ENCODE results near the gene ZBTB9. TPM values are rescaled to one million over a fixed set of nuclear protein-coding genes. Genes with fewer than 3 reads are reported as not detected.

Gene ZBTB9
- total RNA-seq, 4 donors from 2014 or later, result under 0.01 to 12.0 (median 4.7) TPM

DNA sequence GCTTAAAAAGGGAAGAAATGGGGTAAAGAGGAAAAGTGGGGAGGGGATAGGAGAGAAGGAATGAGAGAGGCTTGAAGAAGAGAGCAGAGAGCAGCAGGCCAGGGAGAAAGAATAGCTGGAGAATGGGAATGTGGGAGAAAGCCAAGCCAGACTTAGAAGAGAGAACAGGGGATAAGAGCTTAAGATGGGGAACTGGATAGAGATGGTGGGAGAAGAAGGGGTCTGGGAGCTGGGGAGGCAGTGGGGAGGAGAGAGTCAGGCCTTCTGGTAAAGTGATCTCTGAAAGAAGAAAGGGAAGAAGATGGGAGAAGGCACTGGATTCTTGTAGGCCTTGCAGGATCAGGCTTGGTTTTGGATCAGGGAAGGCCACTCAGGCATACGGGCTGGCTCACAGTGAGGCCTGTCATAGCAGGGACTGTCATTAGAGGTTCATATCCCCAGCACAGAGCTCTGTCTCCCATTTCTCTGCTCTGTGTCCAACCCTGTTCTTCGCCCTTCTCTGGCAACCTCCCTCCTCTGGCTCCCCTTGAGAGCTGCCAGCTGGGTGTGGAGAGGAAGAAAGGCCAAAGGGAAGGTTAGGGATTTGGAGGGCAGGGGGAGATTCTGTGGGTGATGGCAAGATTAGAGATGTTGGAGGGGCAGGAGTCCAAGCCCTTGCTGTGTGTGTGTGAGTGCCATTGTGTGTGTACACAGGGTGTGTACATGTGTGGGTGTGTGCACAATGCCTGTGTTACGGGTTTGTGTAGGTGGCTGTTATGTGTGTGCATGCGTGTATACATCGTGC lies 25.2 kb upstream of the ZBTB9 start:
- Histone ChIP-seq H3K27me3 (no peaks in the 10 kb centered on the region), H3K9me3 (no peaks in the 10 kb centered on the region), H3K4me3 (no peak overlapping the region), H3K36me3 (no peaks in the 10 kb centered on the region), H3K27ac (peak overlapping the region; percentile 95 to 99), H3K4me1 (peaks cover 11 to 32% of the 10 kb centered on the region in 2 donors)
- TF ChIP-seq POLR2A (IDR thresholded peaks at IDR 0.05), result no peak
- TF ChIP-seq, protein P1, sequence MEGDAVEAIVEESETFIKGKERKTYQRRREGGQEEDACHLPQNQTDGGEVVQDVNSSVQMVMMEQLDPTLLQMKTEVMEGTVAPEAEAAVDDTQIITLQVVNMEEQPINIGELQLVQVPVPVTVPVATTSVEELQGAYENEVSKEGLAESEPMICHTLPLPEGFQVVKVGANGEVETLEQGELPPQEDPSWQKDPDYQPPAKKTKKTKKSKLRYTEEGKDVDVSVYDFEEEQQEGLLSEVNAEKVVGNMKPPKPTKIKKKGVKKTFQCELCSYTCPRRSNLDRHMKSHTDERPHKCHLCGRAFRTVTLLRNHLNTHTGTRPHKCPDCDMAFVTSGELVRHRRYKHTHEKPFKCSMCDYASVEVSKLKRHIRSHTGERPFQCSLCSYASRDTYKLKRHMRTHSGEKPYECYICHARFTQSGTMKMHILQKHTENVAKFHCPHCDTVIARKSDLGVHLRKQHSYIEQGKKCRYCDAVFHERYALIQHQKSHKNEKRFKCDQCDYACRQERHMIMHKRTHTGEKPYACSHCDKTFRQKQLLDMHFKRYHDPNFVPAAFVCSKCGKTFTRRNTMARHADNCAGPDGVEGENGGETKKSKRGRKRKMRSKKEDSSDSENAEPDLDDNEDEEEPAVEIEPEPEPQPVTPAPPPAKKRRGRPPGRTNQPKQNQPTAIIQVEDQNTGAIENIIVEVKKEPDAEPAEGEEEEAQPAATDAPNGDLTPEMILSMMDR (IDR thresholded peaks at IDR 0.05), result no peak
- DNase-seq, result no peak
- intact Hi-C loops (cut with DNase I; ENCODE audit: low total_unique reads), result loop anchor here (10.0 kb wide), 1 partner anchor 134 kb away; the partner anchor contains the start of gene RGL2

DNA sequence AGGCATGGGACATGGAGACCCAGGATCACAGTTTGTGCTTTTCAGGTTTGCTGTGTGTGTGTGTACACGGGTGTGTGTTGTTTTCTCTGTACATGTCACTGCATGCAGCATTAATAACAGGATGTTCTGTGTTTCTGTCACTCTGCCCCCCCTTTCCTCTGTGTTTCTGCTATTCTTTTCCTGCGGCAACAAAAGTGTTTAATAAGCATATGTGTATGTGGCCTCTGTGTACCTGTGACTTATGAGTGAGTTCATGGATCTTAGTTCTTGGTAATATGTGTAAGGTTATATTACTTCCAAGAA lies 24.7 kb upstream of the ZBTB9 start:
- H3K27me3 ChIP-seq, result no peaks in the 10 kb centered on the region
- no peaks in the 10 kb centered on the region for H3K36me3 ChIP-seq
- no peak for DNase-seq
- intact Hi-C loops (cut with DNase I; ENCODE audit: low total_unique reads), result loop anchor here (10.0 kb wide), 1 partner anchor 135 kb away; the partner anchor contains the start of gene RGL2
- H3K4me3 ChIP-seq, result no peak overlapping the region
- peak overlapping the region in 1 of 2 donors; percentile 99 for H3K27ac ChIP-seq
- no peaks in the 10 kb centered on the region for H3K9me3 ChIP-seq
- no peak for TF ChIP-seq POLR2A (IDR thresholded peaks at IDR 0.05)
- TF ChIP-seq, protein P1 (IDR thresholded peaks at IDR 0.05), result no peak
- H3K4me1 ChIP-seq, result peaks cover 6 to 27% of the 10 kb centered on the region in 2 donors

DNA sequence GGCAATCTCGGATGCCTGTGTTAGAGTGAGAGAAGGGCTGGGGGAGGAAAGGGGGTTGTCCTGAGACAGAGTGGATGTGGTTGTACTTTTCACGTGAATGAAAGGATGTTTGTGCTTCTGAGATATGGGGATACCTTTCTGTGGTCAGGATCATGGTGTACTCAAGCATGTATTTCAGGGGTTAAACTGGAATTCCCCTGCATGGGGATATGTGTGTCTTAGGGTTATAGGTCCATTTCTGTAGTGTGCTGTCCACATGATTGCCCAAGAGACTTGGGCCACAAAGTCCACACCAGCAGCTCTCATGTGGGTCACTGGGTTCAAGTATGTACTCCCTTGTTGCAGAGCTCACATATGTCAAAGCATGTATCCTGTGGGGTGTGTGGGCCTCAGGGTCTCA lies 24.0 kb upstream of the ZBTB9 start:
- Histone ChIP-seq H3K4me3 (no peak overlapping the region), H3K4me1 (peaks cover 3 to 22% of the 10 kb centered on the region in 2 donors), H3K36me3 (no peaks in the 10 kb centered on the region), H3K9me3 (no peaks in the 10 kb centered on the region), H3K27ac (peak overlapping the region; percentile 83 to 88), H3K27me3 (no peaks in the 10 kb centered on the region)
- TF ChIP-seq, protein P1 (IDR thresholded peaks at IDR 0.05), result no peak
- intact Hi-C loops (cut with DNase I; ENCODE audit: low total_unique reads), result no loop called here
- DNase-seq, result no peak

DNA sequence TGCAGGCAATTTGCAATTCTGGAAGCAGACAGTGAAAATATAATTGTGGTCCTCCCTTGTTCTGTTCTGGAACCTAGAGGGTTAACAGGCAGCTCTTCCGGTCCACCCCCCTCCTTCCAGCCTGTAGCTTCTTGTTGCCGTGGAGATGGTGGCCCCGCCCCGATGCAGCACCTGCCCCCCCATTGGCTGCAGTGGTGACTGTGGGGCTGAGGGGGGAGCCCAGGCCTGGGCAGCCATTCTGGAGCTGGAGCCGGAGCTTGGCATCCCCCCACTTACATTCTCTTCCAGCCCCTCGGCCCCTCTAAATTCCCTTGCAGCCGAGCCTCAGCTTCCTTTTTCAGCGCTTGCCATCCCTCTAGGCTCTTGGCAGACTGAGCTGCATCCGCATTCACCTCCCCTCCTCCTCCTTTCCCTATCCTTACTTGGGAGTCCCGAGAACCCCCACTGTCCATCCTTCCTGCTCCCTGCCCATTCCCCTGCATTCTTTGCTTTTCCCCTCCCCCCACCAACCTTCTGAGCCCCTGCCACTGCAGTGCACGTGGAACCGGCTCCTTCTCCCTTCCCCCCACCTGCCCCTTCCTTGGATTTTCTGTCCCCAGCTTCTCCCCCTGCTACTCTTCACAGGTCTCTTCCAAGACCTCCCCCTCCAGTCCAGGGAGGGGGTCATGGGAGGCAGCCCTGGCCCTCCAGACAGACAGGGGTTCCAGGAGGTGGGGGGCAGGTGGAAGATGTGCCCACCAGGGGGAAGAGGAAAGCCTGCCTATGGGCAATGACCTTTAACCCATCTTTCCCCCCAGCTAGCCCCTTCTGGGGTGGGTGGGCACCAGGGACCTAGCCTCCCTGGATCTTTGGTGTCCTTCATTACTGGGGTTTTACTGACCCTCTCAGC lies 23.1 kb upstream of the ZBTB9 start:
- Histone ChIP-seq H3K36me3 (no peaks in the 10 kb centered on the region), H3K4me3 (no peak overlapping the region), H3K9me3 (no peaks in the 10 kb centered on the region), H3K27me3 (no peaks in the 10 kb centered on the region), H3K27ac (peak overlapping the region; percentile 83 to 88), H3K4me1 (peaks cover 3 to 22% of the 10 kb centered on the region in 2 donors)
- peak; percentile 73 to 79 for DNase-seq
- intact Hi-C loops (cut with DNase I; ENCODE audit: low total_unique reads), result no loop called here
- TF ChIP-seq, protein P1 (IDR thresholded peaks at IDR 0.05), result no peak
- no peak for TF ChIP-seq POLR2A (IDR thresholded peaks at IDR 0.05)

All from uterus (tissue), 4 donors.